Thyroid gland (tissue), 4 donors: ENCODE results near the gene GPR155. TPM values are rescaled to one million over a fixed set of nuclear protein-coding genes. Genes with fewer than 3 reads are reported as not detected.
"Not testable (repeated sequence)": the region's sequence is repeated elsewhere in the genome, so short reads cannot be mapped to it uniquely, and the experiment has no call there.

Experiments
- DNase-seq, 2 donors: peaks; one replicate each; pipeline ENCODE4 v3.0.0-alpha.2; 2019
- H3K27ac ChIP-seq, 3 donors: fragments of 200-600 bp; sonication (generic); 1 replicate in 2 of 3; 2 replicates in 1 of 3; pipeline ENCODE4 v1.5.1; 2016 to 2019; ENCODE audit warnings: mild to moderate bottlenecking in 1 of 3, moderate library complexity in 1 of 3
- H3K27me3 ChIP-seq: fragments of 200-600 bp; sonication (generic); one replicate; pipeline ENCODE4 v1.5.1; 2019
- H3K36me3 ChIP-seq, 2 donors: fragments of 200-600 bp; sonication (generic); one replicate each; pipeline ENCODE4 v1.5.1; 2016 to 2019
- H3K4me1 ChIP-seq, 2 donors: fragments of 200-600 bp; sonication (generic); one replicate each; pipeline ENCODE4 v1.5.1; 2017 to 2019
- H3K4me3 ChIP-seq, 3 donors: fragments of 200-600 bp; sonication (generic); replicated peaks in 1 of 3; 1 replicate in 2 of 3; 2 replicates in 1 of 3; pipeline ENCODE4 v1.5.1; 2016; ENCODE audit warnings: mild to moderate bottlenecking in 1 of 3
- H3K9me3 ChIP-seq: fragments of 200-600 bp; sonication (generic); one replicate; pipeline ENCODE4 v1.5.1; 2017
- CTCF ChIP-seq, 6 experiments: fragments of 200-600 bp in 3 of 6; fragments of 450-650 bp in 3 of 6; sonication (generic) in 3 of 6; IDR thresholded peaks; one replicate each; pipeline ENCODE4 v1.5.1; 2016 to 2019; ENCODE audit warnings: antibody characterized with exemption in 6 of 6, mild to moderate bottlenecking in 2 of 6, inconsistent platforms in 1 of 6, moderate library complexity in 1 of 6
- POLR2A ChIP-seq, 2 donors: fragments of 450-650 bp; IDR thresholded peaks; one replicate each; pipeline ENCODE4 v1.6.1; 2017; ENCODE audit warnings: antibody characterized with exemption in 2 of 2, mild to moderate bottlenecking in 2 of 2, moderate library complexity in 1 of 2
- WGBS, 2 donors: methylation state at CpG; one replicate each; pipeline ENCODE4 v1.1.5; 2017; 5-methylcytosine and 5-hydroxymethylcytosine counted together
- intact Hi-C: fragments of 100-400 bp; cut with DNase I; formaldehyde crosslinking; loops from one replicate; pipeline ENCODE4 v1.15.1; 2023
- total RNA-seq, 4 donors: library from RNA; depleted of rRNA; stranded (reverse); fragments of >200 nt; gene quantifications; one replicate each; pipeline ENCODE4 v1.2.3, GENCODE V29; 2016

Gene GPR155
- total RNA-seq, 4 donors from 2014 or later = 7.1 to 10.9 (median 10.2) TPM

- no peaks in the 10 kb centered on the region for H3K9me3 ChIP-seq
- intact Hi-C loops = no loop called here
- H3K4me3 ChIP-seq = no peak overlapping the region
- TF ChIP-seq CTCF (IDR thresholded peaks at IDR 0.05) = no peak
- no peak for TF ChIP-seq POLR2A (IDR thresholded peaks at IDR 0.05)
- no peak for DNase-seq
- no peaks in the 10 kb centered on the region for H3K36me3 ChIP-seq
- peak overlapping the region in 2 of 3 donors; percentile 31 to 39 for H3K27ac ChIP-seq
- H3K27me3 ChIP-seq = no peaks in the 10 kb centered on the region
- WGBS, 2 donors = 34 to 41% methylated on average over 5 of the region's 5 CpGs
- peaks cover 11 to 20% of the 10 kb centered on the region in 2 donors for H3K4me1 ChIP-seq
Measured at GRCh38 chr2:174495365-174496012, 8.7 kb upstream of the GPR155 start.

DNA sequence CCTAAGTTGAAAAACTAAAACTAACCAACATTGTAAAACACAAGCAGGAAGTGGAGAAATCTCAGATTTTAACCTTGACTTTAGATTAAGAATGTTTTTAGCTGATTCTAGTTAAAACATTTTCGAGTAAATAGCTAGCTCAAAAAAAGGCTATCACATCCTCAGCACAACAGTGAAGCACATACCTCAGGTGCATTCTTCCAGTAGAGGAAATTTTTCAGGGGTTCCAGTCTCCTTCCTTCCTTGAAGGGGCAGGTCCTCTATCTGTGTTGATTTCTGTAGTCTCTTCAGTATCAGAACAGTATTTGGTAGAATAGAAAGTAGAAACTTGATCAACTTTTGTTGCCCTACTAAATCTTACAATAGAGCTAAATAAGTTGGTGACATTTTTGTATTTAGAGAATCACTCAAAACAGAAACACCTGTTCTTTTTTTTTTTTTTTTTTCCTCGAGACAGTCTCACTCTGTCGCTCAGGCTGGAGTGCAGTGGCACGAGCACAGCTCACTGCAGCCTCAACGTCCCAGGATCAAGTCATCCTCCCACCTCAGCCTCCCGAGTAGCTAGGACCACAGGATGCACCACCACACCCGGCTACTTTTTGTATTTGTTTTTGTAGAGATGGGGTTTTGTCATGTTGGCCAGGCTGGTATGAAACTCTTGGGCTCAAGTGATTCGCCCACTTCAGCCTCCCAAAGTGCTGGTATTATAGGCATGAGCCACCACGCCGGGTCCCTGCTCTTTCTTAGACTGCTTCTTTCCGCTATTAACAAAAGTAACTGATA is 6.9 kb upstream of the GPR155 start:
- Histone ChIP-seq H3K27me3 (no peaks in the 10 kb centered on the region), H3K27ac (peak overlapping the region; percentile 54 to 56 (median 56)), H3K36me3 (no peaks in the 10 kb centered on the region), H3K9me3 (no peaks in the 10 kb centered on the region), H3K4me1 (peaks cover 11 to 20% of the 10 kb centered on the region in 2 donors), H3K4me3 (no peak overlapping the region)
- WGBS, 2 donors = 68 to 71% methylated on average over 11 of the region's 11 CpGs
- TF ChIP-seq CTCF (IDR thresholded peaks at IDR 0.05) = no peak
- no peak for TF ChIP-seq POLR2A (IDR thresholded peaks at IDR 0.05)
- DNase-seq = peak in 1 of 2 donors; percentile 14
- intact Hi-C loops = no loop called here

- H3K4me3 ChIP-seq = no peak overlapping the region
- intact Hi-C loops = no loop called here
Measured at GRCh38 chr2:174492963-174493431, 6.2 kb upstream of the GPR155 start.

DNA sequence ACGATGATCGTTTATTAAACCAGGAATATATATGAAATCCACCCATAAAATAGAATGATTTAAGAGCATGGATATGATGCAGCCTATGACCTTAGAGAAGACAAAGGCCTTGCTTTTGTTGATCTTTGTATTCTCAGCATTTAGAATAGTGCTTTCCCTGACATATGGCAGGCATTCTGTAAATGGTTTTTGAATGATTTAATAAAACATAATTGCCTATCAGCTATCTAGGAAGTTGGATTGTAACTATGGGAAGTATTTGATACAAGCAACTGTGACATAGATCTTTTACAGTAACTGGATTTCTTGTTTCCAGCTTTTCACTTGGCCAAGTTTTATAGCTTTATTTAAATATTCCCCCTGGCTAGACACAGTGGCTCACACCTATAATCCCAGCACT is 5.1 kb upstream of the GPR155 start:
- no peaks in the 10 kb centered on the region for H3K27me3 ChIP-seq
- H3K27ac ChIP-seq = no peak overlapping the region
- intact Hi-C loops = no loop called here
- no peaks in the 10 kb centered on the region for H3K9me3 ChIP-seq
- H3K36me3 ChIP-seq = no peaks in the 10 kb centered on the region
- no peak for DNase-seq
- WGBS, 2 donors = 94 to 96% methylated on average over 2 of the region's 2 CpGs
- H3K4me3 ChIP-seq = no peak overlapping the region
- H3K4me1 ChIP-seq = peaks cover 11 to 20% of the 10 kb centered on the region in 2 donors
- TF ChIP-seq CTCF (IDR thresholded peaks at IDR 0.05) (no peak), POLR2A (IDR thresholded peaks at IDR 0.05) (no peak)

More at GRCh38 chr2:174492963-174493431, 6.2 kb upstream of the GPR155 start:
- H3K27me3 ChIP-seq = no peaks in the 10 kb centered on the region
- H3K4me1 ChIP-seq = peaks cover 11 to 20% of the 10 kb centered on the region in 2 donors
- peak in 1 of 2 donors; percentile 10 for DNase-seq
- WGBS, 2 donors = 90% methylated on average over 7 of the region's 7 CpGs
- no peaks in the 10 kb centered on the region for H3K36me3 ChIP-seq
- TF ChIP-seq CTCF (IDR thresholded peaks at IDR 0.05) (no peak), POLR2A (IDR thresholded peaks at IDR 0.05) (no peak)
- H3K9me3 ChIP-seq = no peaks in the 10 kb centered on the region
- peak overlapping the region; percentile 54 to 56 (median 56) for H3K27ac ChIP-seq

DNA sequence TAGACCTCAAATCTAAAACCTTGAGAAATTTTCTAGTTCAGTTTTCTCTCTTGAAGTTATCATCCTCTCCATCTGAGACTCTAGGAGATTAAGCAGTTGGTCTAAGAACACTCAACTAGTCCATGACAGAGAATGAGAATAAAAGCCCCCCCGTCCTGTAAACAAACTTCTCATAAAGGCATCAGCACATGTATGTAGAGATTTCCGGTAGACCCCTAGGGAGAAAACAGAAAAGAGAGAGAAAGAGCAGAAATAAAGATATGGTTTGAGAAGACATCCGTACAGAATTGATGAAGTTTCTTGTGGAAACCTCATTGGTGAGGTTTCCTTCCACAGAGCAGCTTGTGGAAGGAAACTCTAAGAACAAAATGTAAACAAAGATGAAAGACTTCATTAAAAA is 3.2 kb upstream of the GPR155 start:
- no peaks in the 10 kb centered on the region for H3K36me3 ChIP-seq
- TF ChIP-seq CTCF (IDR thresholded peaks at IDR 0.05) (no peak), POLR2A (IDR thresholded peaks at IDR 0.05) (no peak)
- no peaks in the 10 kb centered on the region for H3K27me3 ChIP-seq
- H3K9me3 ChIP-seq = no peaks in the 10 kb centered on the region
- WGBS, 2 donors = 83 to 87% methylated on average over 3 of the region's 3 CpGs
- peaks cover 3 to 16% of the 10 kb centered on the region in 2 donors for H3K4me1 ChIP-seq
- intact Hi-C loops = no loop called here
- H3K27ac ChIP-seq = no peak overlapping the region
- no peak for DNase-seq
- no peak overlapping the region for H3K4me3 ChIP-seq

DNA sequence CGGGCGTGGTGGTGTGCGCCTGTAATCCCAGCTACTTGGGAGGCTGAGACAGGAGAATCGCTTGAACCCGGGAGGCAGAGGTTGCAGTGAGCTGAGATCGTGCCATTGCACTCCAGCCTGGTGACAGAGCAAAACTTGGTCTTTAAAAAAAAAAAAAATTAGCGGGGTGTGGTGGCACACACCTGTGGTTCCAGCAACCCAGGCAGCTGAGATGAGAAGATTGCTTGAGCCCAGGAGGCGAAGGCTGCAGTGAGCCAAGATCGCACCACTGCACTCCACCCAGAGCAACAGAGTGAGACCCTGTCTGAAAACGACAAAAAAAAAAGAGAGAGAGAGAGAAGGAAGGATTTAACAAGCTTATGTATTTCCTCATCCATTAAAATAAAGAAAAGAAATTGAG is 2.7 kb upstream of the GPR155 start:
- H3K9me3 ChIP-seq, H3K27me3 ChIP-seq, H3K4me3 ChIP-seq, DNase-seq, H3K36me3 ChIP-seq, H3K27ac ChIP-seq, intact Hi-C loops: not testable (repeated sequence)
- H3K4me1 ChIP-seq = peaks cover 3 to 20% of the 10 kb centered on the region in 2 donors
- 93 to 97% methylated on average over 10 of the region's 10 CpGs for WGBS, 2 donors
